Stimulated activated CD8-positive, alpha-beta memory T cell treated with anti-CD3 and anti-CD28 coated beads, Interleukin-15, amount 100 ng/mL, for 48 hours (primary cell): Measurements from ENCODE around the gene SLC12A3.

Experiments used
- DNase-seq, 2 donors: peaks; one replicate each; pipeline ENCODE4 v3.0.0-alpha.2; 2020; ENCODE audit warnings: low read depth in 2 of 2

SLC12A3 gene

DNA sequence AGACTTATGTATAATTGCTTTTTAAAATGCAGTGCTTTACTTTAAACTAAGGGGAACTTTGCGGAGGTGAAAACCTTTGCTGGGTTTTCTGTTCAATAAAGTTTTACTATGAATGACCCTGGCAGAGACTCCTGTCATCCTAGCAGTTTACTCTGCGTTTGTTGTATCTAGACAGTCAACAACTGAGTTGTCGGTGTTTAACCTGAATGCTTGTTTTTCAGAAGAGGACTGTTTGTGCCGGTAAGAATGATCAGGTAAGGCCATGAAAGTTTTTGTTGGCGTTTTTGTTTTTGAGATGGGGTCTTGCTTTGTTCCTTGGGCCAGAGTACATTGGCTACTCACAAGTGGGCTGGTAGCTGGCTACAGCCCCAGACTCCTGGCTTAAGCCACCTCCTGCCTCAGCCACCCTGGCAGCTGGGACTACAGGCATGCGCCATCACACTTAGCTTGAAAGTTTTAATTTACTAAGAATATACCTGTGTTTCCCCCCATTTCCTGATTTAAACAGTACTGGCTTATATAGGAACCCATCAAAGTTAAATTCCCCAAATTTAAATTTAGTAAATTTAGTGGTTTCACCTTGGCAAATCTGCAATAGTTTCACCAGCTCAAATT is 78.9 kb downstream of the SLC12A3 start:
- DNase-seq, result no peak

GRCh38 chr16:56944954-56945839 is 80.2 kb downstream of the SLC12A3 start:
- no peak for DNase-seq

DNA sequence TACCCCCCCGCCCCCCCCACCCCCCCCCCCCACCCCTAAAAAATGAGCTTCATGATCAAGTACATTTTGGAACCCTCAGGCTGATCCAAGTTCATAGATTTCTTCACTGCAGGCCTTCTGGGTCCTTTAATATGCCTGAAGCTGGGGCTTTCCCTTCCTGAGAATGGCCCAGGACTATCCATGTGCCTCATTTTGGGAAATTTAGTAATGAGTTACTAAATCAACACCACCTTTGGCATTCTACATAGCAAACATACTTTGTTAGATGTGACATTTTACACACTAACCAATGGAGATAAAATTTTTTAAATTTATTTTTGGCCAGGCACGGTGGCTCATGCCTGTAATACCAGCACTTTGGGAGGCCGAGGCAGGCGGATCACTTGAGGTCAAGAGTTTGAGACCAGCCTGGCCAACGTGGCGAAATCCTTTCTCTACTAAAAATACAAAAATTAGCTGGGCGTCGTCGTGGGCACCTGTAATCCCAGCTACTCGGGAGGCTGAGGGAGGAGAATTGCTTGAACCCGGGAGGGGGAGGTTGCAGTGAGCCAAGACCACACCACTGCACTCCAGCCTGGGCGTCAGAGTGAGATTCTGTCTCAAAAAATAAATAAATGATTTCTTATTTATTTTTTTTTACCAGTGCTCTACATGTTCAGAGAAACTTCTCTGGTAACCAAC is 81.0 kb downstream of the SLC12A3 start:
- DNase-seq, result no peak

DNA sequence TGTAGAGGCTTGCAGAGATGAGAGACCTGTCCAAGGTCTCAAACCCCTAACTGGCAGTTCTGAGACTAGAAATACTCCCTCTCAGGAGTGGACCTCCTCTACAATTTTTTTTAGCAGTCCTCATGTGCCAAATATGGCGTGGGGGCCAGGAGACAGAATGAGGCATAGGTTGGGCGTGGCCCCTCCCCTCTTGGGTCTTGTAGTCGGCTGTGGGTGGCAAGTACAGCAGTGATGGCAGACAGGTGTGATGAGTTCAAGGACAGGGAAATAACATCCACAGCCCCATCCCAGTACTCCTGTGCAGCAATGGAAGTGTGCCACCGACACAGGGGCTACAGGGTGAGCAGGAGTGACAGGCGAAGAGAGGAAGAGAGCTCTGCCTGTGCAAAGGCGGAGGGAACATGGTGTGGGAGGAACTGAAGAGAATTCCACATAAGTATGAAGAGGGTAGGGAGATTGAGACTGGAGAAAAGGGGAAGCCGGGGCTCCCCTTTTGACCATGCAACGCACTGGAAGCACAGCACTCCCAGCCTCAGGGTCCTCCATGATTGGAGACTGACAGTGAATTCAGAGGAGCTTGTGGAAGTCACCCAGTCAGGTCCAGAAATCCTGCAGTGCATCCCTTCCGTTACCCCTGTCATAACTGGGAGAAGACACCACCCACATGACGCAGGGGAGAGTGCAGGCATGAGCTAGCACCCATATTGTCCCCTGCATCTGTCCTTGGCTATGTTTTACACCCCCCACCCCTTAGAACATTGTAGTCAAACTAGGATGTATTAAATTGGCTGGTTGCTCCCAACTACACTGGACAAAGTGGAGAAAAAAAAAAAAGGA is 82.0 kb downstream of the SLC12A3 start:
- no peak for DNase-seq

GRCh38 chr16:56947604-56947995 is 82.6 kb downstream of the SLC12A3 start:
- DNase-seq, result no peak

- no peak for DNase-seq
Observed at GRCh38 chr16:56948234-56948633, 83.2 kb downstream of the SLC12A3 start.

GRCh38 chr16:56950051-56950450 is 85.0 kb downstream of the SLC12A3 start:
- no peak for DNase-seq

- no peak for DNase-seq
Observed at GRCh38 chr16:56950455-56950854, 85.4 kb downstream of the SLC12A3 start.

DNA sequence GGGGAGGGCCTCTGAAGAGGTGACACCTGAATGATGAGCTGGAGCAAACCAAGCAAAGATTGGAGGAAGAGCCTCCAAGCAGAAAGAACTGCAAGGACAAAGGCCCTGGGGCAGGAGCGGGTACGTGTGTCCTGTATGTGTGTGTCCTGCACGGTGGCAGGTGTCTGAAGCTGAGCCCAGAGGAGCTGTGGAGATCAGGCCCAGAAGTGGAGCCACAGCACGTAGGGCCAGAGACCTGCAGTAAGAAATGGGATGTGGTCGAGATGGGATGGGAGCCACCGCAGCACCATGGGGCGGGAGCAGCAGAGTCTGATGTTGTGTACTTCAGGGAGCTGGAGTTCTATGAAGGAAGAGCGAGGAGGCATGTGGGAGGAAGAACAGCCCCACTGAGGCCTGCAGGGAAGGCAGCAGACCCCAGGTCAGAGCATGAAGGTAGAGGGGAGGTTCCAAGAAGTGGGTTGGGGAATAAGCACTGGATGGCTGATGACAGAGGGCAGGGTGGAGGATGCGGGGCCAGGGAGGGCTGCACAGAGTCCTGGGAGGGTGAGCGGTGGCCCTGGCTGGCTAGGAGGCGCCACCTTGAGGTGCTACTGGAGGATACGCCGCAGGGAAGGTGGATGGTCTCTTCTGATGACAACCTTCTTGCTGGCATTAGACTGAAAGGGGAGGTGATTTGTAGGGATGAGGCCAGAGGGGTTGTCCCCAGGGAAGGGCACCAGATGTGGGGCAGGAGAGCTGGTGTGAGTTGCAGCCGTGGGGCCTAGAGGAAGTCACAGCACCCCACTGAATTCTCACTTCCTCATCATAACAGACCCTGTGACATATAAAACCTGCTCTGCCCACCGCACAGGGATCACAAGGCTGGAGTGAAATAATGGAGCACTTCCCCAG is 86.1 kb downstream of the SLC12A3 start:
- peak; percentile 36 to 47 for DNase-seq

- DNase-seq, result no peak
Observed at GRCh38 chr16:56953006-56953405, 88.0 kb downstream of the SLC12A3 start.

DNA sequence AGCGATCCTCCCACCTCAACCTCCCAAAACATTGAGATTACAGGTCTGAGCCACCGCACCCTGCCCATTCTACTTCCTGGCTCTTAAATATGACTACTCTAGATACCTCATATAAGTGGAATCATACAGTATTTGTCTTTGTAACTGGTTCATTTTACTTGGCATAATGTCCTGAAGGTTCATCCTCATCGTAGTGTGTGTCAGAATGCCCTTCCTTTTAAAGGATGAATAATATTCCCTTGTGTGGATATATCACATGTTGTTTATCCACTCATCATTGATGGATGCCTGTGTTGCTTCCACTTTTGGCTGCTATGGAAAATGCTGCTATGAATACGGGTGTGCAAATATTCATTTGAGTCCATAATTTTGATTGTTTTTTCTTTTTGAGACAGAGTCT is 91.1 kb downstream of the SLC12A3 start:
- DNase-seq, result no peak

DNA sequence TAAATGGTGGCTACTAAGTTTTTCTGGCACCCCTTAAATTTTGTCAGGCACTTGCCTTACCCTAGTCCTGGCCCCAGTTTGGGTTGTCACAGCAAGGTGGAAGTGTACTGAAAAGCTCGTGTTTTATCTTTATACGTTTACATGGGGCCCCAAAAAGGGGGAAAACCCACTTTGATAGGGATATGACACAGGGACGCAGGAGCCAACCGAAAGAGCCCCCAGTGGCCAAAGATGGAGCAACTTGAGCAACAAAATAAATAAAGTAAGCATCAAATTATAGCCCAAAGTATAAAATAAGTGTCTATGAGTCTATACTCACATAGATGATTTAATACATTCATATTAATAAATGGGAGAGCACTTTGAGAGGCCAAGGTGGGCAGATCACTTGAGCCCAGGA is 91.7 kb downstream of the SLC12A3 start:
- DNase-seq, result no peak

DNA sequence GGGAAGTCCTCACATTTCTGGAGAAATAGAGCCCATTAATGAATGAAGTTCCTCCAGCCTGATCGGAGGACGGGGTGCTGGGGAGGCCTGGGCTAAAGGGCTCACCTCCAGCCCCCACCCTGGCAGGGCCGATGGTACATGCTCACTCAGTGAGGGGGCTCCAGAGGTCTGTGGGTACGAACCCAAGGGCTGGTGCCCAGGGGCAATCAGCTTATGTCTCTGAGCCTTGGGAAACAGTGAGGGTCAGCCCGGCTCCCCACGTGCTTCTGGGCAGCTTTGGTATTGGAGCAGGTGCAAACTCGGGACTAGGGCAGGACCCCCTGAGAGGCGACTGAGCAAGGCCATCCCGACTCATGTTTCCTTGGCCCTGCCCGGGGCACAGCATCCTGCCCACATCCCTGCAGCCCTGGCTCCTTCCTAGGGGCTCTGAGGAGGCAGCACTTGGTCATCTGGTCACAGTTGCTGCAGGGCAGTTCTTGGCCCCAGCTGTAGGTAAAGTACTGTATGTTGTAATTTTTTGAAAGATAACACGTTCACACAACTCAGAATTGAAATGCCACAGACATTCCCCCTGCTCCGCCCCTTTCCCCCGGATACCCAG is 95.8 kb downstream of the SLC12A3 start:
- DNase-seq, result no peak

DNA sequence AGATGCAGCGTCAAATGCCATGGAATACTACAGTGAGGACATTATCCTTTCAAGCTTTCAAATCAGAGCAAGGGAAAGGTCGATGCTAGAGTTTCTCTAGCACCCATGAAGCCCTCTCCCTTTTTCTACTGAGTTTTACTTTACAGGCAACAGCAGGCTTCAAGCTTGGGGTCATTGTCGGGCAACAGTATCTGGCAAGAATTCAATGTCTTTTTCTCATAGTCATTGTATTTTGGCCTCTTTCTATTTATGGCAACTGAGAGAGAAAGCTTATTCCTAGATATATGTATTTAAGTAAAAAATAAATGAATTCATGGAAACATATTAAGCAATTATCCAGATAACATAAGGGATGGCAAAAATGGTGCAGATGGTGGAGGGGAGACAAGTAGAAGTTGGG is 96.4 kb downstream of the SLC12A3 start:
- no peak for DNase-seq

GRCh38 chr16:56961851-56962281 is 96.9 kb downstream of the SLC12A3 start, which contains the start of gene CETP:
TSS of gene CETP (plus strand) at chr16:56961950. CDS start at chr16:56961980, 30 bp downstream.
- no peak for DNase-seq

GRCh38 chr16:56964243-56965148 is 99.5 kb downstream of the SLC12A3 start:
- peak; percentile 84 to 87 for DNase-seq
